Activated naive CD4-positive, alpha-beta T cell treated with anti-CD3 and anti-CD28 coated beads, Interleukin-2, amount 50 U/mL, for 72 hours (primary cell): ENCODE data around the gene KBTBD4. TPM values are rescaled to one million over a fixed set of nuclear protein-coding genes. Genes with fewer than 3 reads are reported as not detected.

Experiments used
- ATAC-seq, 2 donors: fragments of 150-1000 bp; cut with Tn5 transposase; 2 replicates each; pipeline ENCODE4 v1.10.0; 2021; ENCODE audit warnings: mild to moderate bottlenecking in 2 of 2, moderate library complexity in 2 of 2
- DNase-seq, 2 donors: peaks; one replicate each; pipeline ENCODE4 v3.0.0; 2021 to 2022; ENCODE audit warnings: low spot score in 2 of 2
- H3K27ac Mint-ChIP-seq, 2 donors: one replicate each; pipeline ENCODE4 v1.8.0; 2022; ENCODE audit warnings: mild to moderate bottlenecking in 2 of 2, mixed read lengths in 2 of 2
- H3K36me3 Mint-ChIP-seq, 2 donors: one replicate each; pipeline ENCODE4 v1.8.0; 2022; ENCODE audit warnings: mixed read lengths in 2 of 2
- H3K9me3 Mint-ChIP-seq, 2 donors: one replicate each; pipeline ENCODE4 v1.8.0; 2022; ENCODE audit warnings: mixed read lengths in 2 of 2
- total RNA-seq, 2 donors: library from RNA; stranded (reverse); gene quantifications; one replicate each; pipeline ENCODE4 v1.2.3, GENCODE V29; 2022

KBTBD4 gene
- 10 to 100 TPM; 22.1 to 25.4 TPM for total RNA-seq

DNA sequence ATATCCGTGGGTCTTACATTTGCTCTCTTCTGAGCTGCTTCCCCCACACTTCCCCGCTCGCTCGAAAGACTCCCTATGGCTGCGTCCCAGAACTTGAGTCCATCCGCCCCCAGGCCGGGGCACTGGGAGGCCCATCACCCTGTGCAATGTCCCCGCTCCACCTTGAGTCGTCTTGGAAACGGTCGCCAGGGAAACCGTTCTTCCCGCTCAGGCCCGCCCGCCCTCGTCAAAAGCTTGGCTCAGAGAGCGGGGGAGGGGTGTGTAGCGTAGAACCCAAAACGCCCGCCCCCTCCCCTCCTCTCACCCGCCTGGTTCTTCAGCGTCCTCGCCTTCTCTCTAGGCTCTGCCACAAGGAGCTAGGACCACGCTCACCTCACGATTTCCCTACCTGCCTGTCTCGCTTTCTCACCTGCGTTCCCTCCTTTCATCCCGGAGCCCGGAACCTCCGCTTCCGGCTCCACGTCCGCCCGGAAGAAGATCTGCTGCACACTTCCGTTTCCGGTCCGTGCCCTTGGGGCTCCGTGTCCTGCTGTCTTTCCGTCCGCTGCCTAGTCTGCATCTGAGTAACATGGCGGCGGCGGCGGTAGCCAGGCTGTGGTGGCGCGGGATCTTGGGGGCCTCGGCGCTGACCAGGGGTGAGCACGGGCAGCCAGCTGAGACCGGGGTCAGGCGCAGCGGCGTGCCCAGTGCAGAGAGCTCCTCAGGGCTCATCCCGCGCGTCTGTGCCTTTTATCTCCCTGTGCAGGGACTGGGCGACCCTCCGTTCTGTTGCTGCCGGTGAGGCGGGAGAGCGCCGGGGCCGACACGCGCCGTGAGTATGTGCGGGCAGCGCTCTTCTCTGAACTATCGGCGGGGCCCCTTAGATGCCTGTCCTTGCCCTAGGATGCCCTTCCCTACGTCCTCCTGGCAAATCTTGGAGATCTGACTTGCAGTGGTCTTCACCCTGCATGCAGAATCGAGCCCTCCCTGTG, at the start of gene KBTBD4, which contains the start of gene NDUFS3:
TSS of gene KBTBD4 (minus strand) at position 447 of the 971 bp plus-strand sequence. CDS start at position 428, 19 bp downstream.
TSS of gene NDUFS3 (plus strand) at position 551 of the 971 bp plus-strand sequence. CDS start at position 569, 18 bp downstream.
- H3K36me3 Mint-ChIP-seq: peaks cover 27 to 36% of the 10 kb centered on the region in 2 donors
- peak; percentile 89 to 94 for DNase-seq

DNA sequence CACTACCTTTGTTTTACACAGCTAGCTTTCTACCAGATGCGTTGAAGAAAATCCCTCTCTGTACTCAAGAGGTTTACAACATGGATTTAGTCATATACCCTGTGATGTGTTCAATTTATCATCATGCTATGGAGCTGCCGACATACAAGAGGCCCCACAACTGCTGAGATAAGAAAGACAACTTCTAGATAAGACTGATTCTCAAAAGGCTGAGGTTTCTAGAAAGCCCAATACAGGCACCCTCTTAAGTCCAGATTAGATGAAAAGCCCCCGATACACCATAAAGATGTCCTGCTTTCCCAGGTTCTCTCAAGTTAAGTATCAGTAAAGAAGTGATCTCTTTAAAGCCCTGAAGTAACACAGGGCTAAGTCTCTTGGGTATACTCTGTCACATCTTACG, 49.3 kb upstream of the KBTBD4 start:
- no peaks in the 10 kb centered on the region for H3K9me3 Mint-ChIP-seq
- no peak overlapping the region for H3K27ac Mint-ChIP-seq
- DNase-seq (no peak), ATAC-seq (no peak)
- H3K36me3 Mint-ChIP-seq: peaks cover 0 to 21% of the 10 kb centered on the region in 2 donors

More for the DNA sequence above, at the start of gene KBTBD4, which contains the start of gene NDUFS3:
- H3K27ac Mint-ChIP-seq: peak within 1 kb of the TSS; percentile 95 to 99
- ATAC-seq: peak; percentile 96 to 97
- no peaks in the 10 kb centered on the region for H3K9me3 Mint-ChIP-seq

DNA sequence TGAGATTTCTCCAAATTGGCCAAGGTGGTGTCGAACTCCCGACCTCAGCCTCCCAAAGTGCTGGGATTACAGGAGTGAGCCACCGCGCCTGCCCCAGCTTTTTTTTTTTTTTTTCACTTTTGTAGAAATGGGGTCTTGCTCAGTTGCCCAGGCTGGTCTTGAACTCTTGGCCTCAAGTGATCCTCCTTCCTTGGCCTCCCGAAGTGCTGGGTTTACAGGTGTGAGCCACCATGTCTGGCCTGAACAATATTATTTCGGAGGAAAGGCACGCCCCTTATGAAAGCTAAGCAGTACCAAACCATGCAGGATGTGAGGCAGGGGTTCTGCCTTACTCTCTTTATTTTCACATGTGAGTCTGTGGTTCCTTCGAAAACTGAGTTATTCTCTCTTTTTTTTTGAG, 47.5 kb upstream of the KBTBD4 start:
- Mint-ChIP-seq H3K27ac (no peak overlapping the region), H3K36me3 (peaks cover 0 to 21% of the 10 kb centered on the region in 2 donors), H3K9me3 (no peaks in the 10 kb centered on the region)
- ATAC-seq (no peak), DNase-seq (no peak)

DNA sequence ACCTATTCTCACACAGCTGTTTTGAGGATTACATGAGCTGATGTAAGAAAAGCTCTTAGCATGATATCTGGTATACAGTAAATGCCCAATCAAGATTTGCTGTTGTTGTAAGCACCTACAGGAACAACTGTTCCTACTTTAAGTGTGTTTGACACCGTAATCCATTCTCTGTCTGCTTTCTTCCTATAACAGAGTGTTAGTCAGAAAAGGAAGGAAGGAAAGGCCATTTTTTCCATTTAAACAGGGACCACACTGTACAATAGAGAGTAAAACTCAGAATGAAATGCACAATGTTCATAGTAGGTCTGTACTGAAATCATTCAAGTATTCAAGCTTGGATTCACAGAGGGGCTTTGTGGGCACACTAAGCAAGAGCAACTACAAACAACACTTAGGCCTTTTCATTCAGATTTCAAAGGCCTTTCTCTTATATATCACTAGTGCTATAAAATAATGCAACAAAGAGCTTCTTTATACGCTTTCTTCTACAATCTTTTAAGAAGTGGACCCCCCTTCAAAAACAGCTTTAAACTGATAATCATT, 42.1 kb upstream of the KBTBD4 start:
- DNase-seq: no peak
- peaks cover 0 to 11% of the 10 kb centered on the region in 2 donors for H3K36me3 Mint-ChIP-seq
- no peaks in the 10 kb centered on the region for H3K9me3 Mint-ChIP-seq
- H3K27ac Mint-ChIP-seq: no peak overlapping the region
- peak in 1 of 2 donors; percentile 20 for ATAC-seq

DNA sequence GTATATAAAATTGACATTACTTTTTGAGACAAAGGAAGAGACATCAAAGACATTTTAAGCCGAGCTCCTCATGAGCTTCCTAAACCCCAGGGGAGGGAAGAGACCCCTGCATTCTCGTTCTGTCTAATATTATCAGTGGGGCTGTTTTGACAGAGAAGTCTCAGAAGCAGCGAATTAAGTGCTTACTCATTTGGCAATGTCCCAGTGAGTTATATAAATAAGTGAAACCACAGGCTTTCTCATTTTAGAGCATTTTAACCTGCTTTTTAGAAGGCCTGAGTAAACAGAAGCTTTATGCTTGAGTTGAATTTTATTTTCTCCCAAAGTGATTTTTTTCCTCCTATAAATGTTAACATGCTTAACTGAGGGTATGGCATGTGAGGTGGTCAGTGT, 38.6 kb upstream of the KBTBD4 start:
- no peaks in the 10 kb centered on the region for H3K9me3 Mint-ChIP-seq
- no peak for DNase-seq
- ATAC-seq: no peak
- no peak overlapping the region for H3K27ac Mint-ChIP-seq
- peaks cover 0 to 5% of the 10 kb centered on the region in 2 donors for H3K36me3 Mint-ChIP-seq

DNA sequence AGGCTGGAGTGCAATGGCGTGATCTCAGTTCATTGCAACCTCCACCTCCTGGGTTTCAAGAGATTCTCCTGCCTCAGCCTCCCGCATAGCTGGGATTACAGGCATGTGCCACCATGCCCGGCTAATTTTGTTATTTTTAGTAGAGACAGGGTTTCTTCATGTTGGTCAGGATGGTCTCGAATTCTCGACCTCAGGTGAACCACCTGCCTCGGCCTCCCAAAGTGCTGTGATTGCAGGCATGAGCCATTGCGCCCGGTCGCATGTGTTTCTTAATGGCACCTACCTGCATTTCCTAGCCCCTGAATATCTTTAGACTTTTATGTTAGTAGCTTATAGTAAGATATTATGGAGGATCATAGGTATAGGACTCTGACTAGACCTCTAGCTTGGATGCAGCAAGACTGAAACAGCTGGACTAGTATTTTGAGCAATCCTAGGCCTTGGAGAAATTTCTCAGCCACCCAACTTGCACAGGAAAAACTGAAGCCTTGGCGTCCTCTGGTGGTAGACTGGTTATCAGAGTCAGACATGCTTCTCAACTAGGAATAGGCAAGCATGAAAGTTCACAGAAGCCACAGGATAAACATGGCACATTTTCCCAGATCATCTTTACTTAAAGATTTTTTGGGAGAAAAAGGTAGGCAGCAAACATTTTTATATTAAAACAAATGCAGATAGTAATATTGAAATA, 38.1 kb upstream of the KBTBD4 start:
- Mint-ChIP-seq H3K36me3 (peaks cover 0 to 5% of the 10 kb centered on the region in 2 donors), H3K9me3 (no peaks in the 10 kb centered on the region), H3K27ac (peak overlapping the region in 1 of 2 donors; percentile 22)
- ATAC-seq (no peak), DNase-seq (no peak)

DNA sequence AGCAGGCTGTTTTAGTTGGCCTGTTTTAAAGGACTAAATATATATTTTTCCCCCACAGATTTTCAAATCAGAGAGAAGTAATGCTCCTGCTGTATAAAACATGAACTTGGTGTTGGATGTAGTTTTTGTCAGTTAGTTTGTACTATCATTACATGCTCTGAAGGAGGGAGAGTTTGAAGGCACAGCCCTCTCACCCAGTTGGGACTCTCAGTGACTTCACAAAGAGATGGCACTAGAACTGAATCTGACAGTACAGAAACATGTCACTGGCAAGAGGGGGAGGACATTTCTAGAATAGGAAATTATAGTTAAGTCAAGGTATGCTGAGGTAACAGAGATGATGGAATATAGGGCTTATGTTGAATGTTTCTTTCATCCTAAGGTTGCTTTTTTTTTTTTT, 36.5 kb upstream of the KBTBD4 start:
- DNase-seq (no peak), ATAC-seq (no peak)
- peak overlapping the region in 1 of 2 donors; percentile 45 for H3K27ac Mint-ChIP-seq
- H3K36me3 Mint-ChIP-seq: peaks cover 0 to 5% of the 10 kb centered on the region in 2 donors
- H3K9me3 Mint-ChIP-seq: no peaks in the 10 kb centered on the region

DNA sequence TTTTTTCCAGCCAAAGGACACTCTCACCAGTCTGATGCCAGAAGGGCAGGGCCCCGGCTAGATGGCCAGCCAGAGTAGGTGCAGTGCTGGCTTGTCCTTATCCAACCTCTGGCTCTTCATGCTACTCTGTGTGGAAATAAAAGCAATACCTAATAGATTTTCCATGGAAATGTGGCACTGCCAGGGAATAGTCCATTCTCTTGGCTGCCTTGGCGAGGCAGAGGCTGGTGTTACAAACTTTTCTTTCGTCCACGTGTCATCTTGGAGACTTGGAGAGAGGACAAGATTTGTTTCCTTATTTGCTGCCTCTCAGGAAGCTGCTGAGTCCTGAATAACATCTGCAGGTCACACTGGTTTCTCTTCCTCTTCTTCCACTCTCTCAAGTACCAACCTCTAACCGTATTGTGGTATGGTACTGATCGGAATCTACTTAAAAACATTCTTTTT, 32.6 kb upstream of the KBTBD4 start:
- Mint-ChIP-seq H3K27ac (peak overlapping the region in 1 of 2 donors; percentile 19), H3K9me3 (no peaks in the 10 kb centered on the region)

DNA sequence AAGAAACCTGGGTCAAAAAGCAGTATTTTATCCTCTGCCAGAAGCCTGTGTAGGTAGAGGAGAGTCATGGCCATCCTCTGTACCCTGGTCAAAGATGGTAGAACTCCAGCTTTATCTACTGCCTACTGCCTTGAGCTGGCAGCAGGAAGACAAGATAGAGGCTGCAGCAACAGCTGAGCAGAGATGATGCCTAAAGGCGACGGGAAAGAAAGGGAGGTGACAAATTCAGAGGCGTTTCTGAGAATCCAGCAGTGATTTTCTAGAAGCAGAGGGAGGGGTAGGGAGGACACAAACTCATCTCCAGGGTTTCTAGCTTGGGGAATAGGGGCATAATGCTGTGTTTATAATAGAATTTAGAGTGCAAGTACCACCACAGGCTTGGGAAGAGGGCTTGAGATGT, 30.9 kb upstream of the KBTBD4 start:
- no peak for DNase-seq
- no peaks in the 10 kb centered on the region for H3K9me3 Mint-ChIP-seq
- ATAC-seq: peak in 1 of 2 donors; percentile 13
- H3K27ac Mint-ChIP-seq: peak overlapping the region in 1 of 2 donors; percentile 37
- H3K36me3 Mint-ChIP-seq: no peaks in the 10 kb centered on the region

More for the DNA sequence above, 32.6 kb upstream of the KBTBD4 start:
- no peaks in the 10 kb centered on the region for H3K36me3 Mint-ChIP-seq
- DNase-seq (no peak), ATAC-seq (no peak)

DNA sequence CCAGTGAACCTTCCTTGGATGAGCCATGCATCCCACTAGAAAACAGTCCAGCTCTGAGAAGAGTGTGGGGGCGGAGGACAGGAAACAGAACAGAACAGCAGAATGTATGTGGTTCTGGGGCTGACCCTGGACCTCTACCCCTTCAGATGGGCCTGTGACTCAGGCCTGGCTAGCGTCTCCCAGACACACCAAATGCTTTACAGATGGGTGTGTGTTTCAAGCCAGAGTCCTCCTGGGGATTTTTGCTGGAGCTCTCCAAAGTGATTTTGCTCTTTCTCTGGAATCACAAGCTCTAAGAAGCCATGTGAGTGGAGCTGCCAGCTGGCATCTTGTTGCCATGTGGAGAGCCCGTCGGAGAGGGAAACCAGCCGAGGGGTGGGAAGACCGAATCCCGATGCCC, 28.6 kb upstream of the KBTBD4 start:
- H3K9me3 Mint-ChIP-seq: no peaks in the 10 kb centered on the region
- no peak for ATAC-seq

DNA sequence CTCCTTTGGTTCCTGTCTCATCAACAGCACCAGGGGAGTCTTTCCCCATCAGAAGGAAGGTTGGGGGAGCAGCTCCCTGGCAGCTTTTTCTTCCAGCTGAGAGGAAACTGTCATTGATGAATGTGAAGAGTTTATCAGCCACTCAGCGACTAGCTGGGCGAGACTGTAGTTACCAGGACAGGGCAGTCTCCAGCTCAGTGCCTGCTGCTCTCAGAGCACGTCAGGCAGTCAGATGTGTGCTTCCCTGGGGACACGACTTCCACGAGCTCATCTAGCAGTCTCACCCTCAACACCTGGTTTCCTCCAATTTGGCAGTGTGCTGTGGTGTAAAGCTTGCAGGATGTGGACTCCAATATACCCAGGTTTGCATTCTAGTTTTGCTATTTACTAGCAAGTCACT, 28.0 kb upstream of the KBTBD4 start:
- Mint-ChIP-seq H3K9me3 (no peaks in the 10 kb centered on the region), H3K36me3 (no peaks in the 10 kb centered on the region), H3K27ac (no peak overlapping the region)
- ATAC-seq: no peak
- no peak for DNase-seq

More for the DNA sequence above, 28.6 kb upstream of the KBTBD4 start:
- DNase-seq: no peak
- no peak overlapping the region for H3K27ac Mint-ChIP-seq
- no peaks in the 10 kb centered on the region for H3K36me3 Mint-ChIP-seq

DNA sequence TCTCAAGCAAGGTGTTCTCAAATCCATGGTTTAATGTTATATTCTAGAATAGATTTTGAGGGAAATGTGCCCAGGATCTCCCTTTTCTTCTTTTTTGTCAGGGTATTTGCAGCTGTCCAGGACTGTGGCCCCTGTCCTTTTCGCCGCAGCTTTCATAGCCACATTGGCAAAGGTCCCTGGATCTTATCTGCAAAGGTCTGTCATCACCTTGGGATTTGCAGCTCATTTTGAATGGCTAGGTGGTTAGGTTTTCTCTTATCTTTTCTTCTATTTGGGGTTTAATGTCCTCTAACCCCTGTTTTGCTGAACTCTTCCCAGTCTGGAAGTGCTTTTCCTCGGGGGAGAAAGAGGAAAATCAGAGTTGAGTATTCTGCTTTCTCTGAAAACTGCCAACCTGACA, 27.2 kb upstream of the KBTBD4 start:
- Mint-ChIP-seq H3K27ac (no peak overlapping the region), H3K9me3 (no peaks in the 10 kb centered on the region), H3K36me3 (no peaks in the 10 kb centered on the region)
- no peak for DNase-seq
- ATAC-seq: no peak

DNA sequence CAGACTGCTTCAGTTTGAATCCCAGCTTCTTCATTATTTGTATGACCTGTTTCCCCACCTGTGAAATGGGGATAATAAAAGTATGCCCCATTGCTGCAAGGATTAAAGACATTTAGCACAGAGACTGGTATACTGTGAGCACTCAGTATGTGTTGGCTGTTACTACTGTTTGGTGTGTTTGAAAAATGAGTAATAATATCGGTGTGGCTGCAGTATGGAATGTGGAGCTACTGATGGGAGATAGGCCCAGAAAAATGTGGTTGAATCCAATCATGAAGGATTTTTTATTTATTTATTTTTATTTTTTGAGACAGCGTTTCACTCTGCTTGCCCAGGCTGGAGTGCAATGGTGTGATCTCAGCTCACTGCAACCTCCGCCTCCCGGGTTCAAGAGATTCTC, 24.5 kb upstream of the KBTBD4 start:
- H3K9me3 Mint-ChIP-seq: no peaks in the 10 kb centered on the region
- DNase-seq: no peak
- H3K27ac Mint-ChIP-seq: no peak overlapping the region
- ATAC-seq: no peak
- no peaks in the 10 kb centered on the region for H3K36me3 Mint-ChIP-seq

DNA sequence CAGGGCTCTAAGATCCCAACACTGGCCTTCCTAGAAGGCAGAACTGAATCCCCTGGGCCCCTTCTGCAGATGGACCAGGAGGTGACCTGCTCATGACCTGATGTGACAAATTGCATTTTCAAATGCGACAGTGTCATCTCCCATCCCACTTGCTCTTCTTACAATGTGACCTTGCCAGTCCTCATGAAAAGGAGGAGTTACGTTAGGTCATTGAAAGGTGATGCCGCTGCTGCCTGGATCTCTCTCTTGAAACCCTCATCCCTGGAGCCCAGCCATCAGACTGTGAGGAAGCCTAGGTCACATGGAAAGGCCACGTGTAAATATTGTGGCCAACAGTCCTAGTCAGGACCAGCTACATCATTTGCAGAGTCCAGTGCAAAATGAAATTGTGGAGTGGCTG, 21.1 kb upstream of the KBTBD4 start:
- Mint-ChIP-seq H3K36me3 (no peaks in the 10 kb centered on the region), H3K27ac (peak overlapping the region in 1 of 2 donors; percentile 66), H3K9me3 (no peaks in the 10 kb centered on the region)
- ATAC-seq: no peak
- DNase-seq: no peak

DNA sequence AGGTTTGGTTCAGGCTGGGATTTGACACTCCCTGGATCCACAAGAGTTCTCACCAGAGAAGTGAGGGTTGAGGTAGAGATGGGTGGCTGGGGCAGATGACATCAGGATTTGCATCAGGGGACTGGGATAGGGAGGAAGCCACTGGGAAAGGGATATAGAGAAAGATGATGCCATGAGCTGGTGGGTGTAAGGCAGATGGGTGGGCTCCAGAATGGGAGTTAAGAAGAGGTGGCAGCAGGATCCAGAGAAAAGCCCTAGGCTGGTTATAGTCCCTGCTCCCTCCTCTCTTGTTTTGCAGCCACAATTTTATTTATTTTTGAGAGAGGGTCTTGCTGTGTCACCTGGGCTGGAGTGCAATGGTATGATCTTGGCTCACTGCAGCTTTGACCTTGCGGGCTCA, 17.2 kb upstream of the KBTBD4 start:
- H3K27ac Mint-ChIP-seq: no peak overlapping the region
- DNase-seq: no peak
- no peaks in the 10 kb centered on the region for H3K9me3 Mint-ChIP-seq
- ATAC-seq: no peak
- no peaks in the 10 kb centered on the region for H3K36me3 Mint-ChIP-seq

DNA sequence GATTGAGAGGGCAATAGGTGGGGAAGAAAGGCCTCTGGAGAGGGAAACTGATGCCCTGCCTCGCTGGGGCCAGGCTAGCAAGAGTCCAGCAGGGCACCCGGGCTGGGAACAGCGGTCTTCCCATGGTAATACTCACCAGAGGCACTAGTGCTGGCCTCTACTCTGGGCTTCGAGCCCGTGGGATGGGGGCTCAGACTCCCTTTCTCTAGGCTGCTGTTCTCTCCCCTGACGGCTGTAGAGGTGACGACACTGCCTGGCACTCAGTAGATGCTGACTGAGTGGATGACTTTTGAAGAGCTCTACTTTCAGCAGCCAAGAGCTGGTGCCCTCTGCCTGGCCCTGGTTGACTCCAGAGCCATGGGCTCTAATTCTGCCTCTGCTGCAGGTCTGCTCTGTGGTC, 16.3 kb upstream of the KBTBD4 start:
- H3K36me3 Mint-ChIP-seq: no peaks in the 10 kb centered on the region
- no peak for DNase-seq
- ATAC-seq: peak in 1 of 2 donors; percentile 39
- H3K9me3 Mint-ChIP-seq: no peaks in the 10 kb centered on the region
- H3K27ac Mint-ChIP-seq: no peak overlapping the region
